HG03469 (cell line): ENCODE results near the gene ASTN2.
"Not testable (repeated sequence)": the region's sequence is repeated elsewhere in the genome, so short reads cannot be mapped to it uniquely, and the experiment has no call there.

ENCODE experiments used
- ATAC-seq: cut with Tn5 transposase; IDR thresholded peaks from one replicate; pipeline ENCODE4 v1.9.1; 2021; ENCODE audit warnings: mild to moderate bottlenecking, moderate library complexity, moderate number of reproducible peaks; ENCODE audit not compliant: unreplicated experiment

ASTN2 gene

GRCh38 chr9:116476935-116477381 lies 937.9 kb downstream of the ASTN2 start:
- no peak for ATAC-seq

- no peak for ATAC-seq
These were observed 938.9 kb downstream of the ASTN2 start for GRCh38 chr9:116476002-116476401.

DNA sequence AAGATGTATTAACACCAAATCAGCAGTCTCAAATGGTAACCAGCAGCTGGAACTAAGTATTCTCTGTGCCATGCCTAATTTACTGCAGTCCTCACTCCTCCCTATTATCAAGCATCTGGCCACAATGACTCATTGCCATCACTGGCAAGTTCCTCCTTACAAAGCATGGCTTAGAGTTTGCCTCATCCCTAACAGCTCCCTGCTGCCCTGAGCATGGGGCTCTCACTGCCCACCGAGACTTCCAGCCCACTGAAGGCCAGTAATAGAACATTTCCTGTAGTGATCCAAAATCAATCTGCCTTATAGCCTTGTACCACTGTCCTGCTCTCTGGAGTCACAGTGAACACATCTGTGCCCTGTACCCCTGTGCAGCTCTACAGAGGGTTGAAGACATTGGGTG lies 939.7 kb downstream of the ASTN2 start:
- ATAC-seq = no peak

GRCh38 chr9:116471944-116472506 lies 942.8 kb downstream of the ASTN2 start:
- no peak for ATAC-seq

DNA sequence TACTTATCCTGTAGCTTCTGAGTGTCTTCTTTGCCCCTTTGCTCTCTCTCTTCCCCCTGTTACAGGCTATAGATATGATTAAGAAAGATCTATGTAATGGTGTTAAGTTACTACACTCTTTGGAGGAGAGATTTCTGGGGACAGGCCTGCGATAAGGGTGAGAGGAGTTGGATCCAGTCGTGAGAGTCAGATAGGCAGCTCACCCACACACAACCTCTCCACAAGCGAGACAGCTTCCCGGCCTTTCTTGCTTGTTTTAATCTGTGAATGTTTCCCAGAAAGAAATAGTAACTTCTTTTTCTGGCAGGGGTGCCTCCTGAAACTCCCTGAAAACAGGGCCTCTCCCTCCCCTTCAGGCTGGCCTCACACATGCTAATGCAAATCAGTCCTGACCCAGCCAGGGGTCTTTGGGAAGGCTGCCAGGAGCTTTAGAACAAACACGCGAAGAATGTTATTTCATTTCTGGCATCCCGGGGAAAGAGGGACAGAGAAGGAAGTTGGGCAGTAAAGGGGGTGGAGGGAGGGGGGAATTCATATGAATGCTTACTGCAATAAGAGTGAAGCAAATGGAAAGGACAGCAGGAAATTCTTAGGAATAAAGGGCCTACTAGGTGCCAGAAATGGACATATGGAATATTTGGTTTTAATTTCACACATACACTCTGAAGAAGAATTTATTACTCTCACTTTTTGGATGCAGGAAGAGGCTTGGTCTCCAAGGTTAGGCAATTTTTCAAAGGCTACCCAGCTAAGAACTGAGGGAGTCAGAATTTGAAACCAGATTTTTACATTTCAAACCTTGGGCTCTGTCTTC lies 943.6 kb downstream of the ASTN2 start:
- no peak for ATAC-seq

- no peak for ATAC-seq
These were observed 945.9 kb downstream of the ASTN2 start for GRCh38 chr9:116468793-116469527.

GRCh38 chr9:116468369-116468768 lies 946.5 kb downstream of the ASTN2 start:
- no peak for ATAC-seq

- ATAC-seq = no peak
These were observed 947.0 kb downstream of the ASTN2 start for GRCh38 chr9:116467740-116468351.

GRCh38 chr9:116466271-116467235 lies 948.3 kb downstream of the ASTN2 start:
- no peak for ATAC-seq

GRCh38 chr9:116465576-116466270 lies 949.1 kb downstream of the ASTN2 start:
- ATAC-seq = no peak

GRCh38 chr9:116464987-116465571 lies 949.8 kb downstream of the ASTN2 start:
- no peak for ATAC-seq

DNA sequence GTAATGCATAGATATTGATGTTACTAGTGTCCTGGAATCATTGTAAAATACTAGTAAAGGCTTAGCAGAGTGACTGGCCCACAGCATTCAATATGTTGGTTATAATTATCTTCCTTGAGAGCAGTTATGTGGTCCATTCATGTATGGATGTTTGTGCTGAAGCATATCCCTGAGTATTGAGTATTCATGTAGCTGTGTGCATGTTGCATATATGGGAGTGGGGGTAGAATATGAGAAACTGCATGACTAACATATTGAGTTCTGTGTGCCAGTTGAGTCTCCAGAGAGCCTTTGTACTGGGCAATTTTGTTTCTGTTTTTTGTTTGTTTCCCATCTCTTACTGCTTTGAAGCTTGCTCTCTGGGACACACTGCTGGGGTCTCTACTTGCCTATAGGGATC lies 950.4 kb downstream of the ASTN2 start:
- ATAC-seq = no peak

GRCh38 chr9:116461632-116462031 lies 953.2 kb downstream of the ASTN2 start:
- ATAC-seq = no peak

GRCh38 chr9:116460026-116460425 lies 954.8 kb downstream of the ASTN2 start:
- no peak for ATAC-seq

GRCh38 chr9:116459576-116459975 lies 955.3 kb downstream of the ASTN2 start:
- no peak for ATAC-seq

GRCh38 chr9:116456490-116457088 lies 958.3 kb downstream of the ASTN2 start:
- no peak for ATAC-seq

DNA sequence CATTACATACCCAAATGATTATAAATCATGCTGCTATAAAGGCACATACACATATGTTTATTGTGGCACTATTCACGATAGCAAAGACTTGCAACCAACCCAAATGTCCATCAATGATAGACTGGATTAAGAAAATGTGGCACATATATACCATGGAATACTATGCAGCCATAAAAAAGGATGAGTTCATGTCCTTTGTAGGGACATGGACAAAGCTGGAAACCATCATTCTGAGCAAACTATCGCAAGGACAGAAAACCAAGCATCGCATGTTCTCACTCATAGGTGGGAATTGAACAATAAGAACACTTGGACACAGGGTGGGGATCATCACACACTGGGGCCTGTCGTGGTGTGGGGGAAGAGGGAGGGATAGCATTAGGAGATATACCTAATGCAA lies 960.3 kb downstream of the ASTN2 start:
- not testable (repeated sequence) for ATAC-seq

DNA sequence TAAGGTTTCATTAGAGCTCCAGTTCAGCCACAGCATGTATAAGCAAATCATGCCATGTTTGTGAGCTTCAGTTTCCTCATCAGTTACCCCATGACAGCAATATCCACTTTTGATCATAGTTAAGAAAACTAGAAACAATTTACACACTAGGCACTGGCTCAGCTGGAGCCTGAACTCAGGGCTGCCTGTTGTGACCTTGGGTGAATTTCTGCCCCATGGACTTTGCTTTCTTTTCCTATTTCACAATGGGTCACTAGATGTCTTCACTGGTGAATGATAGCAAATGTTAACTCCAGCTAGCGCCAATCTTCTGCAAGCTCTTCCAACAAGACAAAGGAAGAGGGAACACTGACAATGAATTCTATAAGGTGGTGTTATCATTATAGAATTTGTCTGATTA lies 961.1 kb downstream of the ASTN2 start:
- ATAC-seq = no peak

GRCh38 chr9:116452634-116453033 lies 962.2 kb downstream of the ASTN2 start:
- no peak for ATAC-seq
